SU-DHL-6 (cell line): Measurements from ENCODE around the gene DAPK1.

Experiments used
- H2AFZ ChIP-seq: fragments of 200-600 bp; sonication (generic); 2 replicates; pipeline ENCODE4 v1.6.1; 2014; ENCODE audit warnings: low read depth, mild to moderate bottlenecking, moderate library complexity, mixed read lengths, antibody characterized with exemption, low read length; ENCODE audit not compliant: severe bottlenecking
- H3F3A ChIP-seq: fragments of 200-600 bp; shearing (Covaris generic); 2 replicates; pipeline ENCODE4 v1.6.0; 2016; ENCODE audit warnings: antibody characterized with exemption, mild to moderate bottlenecking; ENCODE audit not compliant: insufficient read depth
- H3K27ac ChIP-seq: fragments of 200-600 bp; sonication (generic); 2 replicates; pipeline ENCODE4 v1.5.1; 2016; ENCODE audit warnings: low read depth, mild to moderate bottlenecking, low read length, moderate library complexity, mixed read lengths
- H3K27me3 ChIP-seq: fragments of 200-600 bp; sonication (generic), shearing (Covaris generic); 2 replicates; pipeline ENCODE4 v1.6.0; 2014; ENCODE audit warnings: mild to moderate bottlenecking, low read length
- H3K36me3 ChIP-seq: fragments of 200-600 bp; sonication (generic); 2 replicates; pipeline ENCODE4 v1.6.1; 2014; ENCODE audit warnings: mild to moderate bottlenecking, low read length, mixed read lengths
- H3K4me2 ChIP-seq: fragments of 300-600, 200-600 bp; shearing (Covaris generic), sonication (generic); 2 replicates; pipeline ENCODE4 v1.6.0; 2014; ENCODE audit warnings: low read length, low read depth, mild to moderate bottlenecking; ENCODE audit not compliant: poor library complexity, severe bottlenecking
- H3K4me3 ChIP-seq: fragments of 200-600 bp; sonication (generic); 2 replicates; pipeline ENCODE4 v1.5.1; 2014; ENCODE audit warnings: antibody characterized with exemption, low read length, mild to moderate bottlenecking, mixed read lengths; ENCODE audit not compliant: insufficient read depth, poor library complexity, severe bottlenecking
- H3K79me2 ChIP-seq: fragments of 200-600 bp; sonication (generic); 2 replicates; pipeline ENCODE4 v1.6.1; 2014; ENCODE audit warnings: mild to moderate bottlenecking, low read length, moderate library complexity; ENCODE audit not compliant: insufficient read depth
- H3K9ac ChIP-seq: fragments of 200-600 bp; sonication (generic); 2 replicates; pipeline ENCODE4 v1.7.0; 2014; ENCODE audit warnings: mild to moderate bottlenecking, low read length
- H3K9me2 ChIP-seq: fragments of 200-600 bp; sonication (generic); replicated peaks from 2 replicates; pipeline ENCODE4 v1.6.1; 2014; ENCODE audit warnings: low read length; ENCODE audit not compliant: insufficient read depth
- H3K9me3 ChIP-seq: fragments of 200-600 bp; sonication (generic); 2 replicates; pipeline ENCODE4 v1.6.1; 2014; ENCODE audit warnings: low read length, mixed read lengths; ENCODE audit not compliant: insufficient read depth
- H4K20me1 ChIP-seq: fragments of 200-600 bp; sonication (generic); 2 replicates; pipeline ENCODE4 v1.6.1; 2014; ENCODE audit warnings: low read depth, mild to moderate bottlenecking, antibody characterized with exemption, low read length, moderate library complexity, mixed read lengths
- EZH2phosphoT487 ChIP-seq: fragments of 200-600 bp; sonication (generic), shearing (Covaris generic); conservative IDR thresholded peaks from 2 replicates; pipeline ENCODE4 v1.6.1; 2018; ENCODE audit warnings: mild to moderate bottlenecking, antibody characterized with exemption, low read length, moderate library complexity, mixed read lengths
- TF ChIP-seq, protein P1 (sequence below): fragments of 200-600 bp; sonication (generic); IDR thresholded peaks from one replicate; pipeline ENCODE4 v1.5.1; 2017; ENCODE audit warnings: antibody characterized with exemption, mild to moderate bottlenecking, low read length, moderate library complexity; ENCODE audit not compliant: insufficient read depth, poor library complexity, severe bottlenecking

DAPK1 gene

DNA sequence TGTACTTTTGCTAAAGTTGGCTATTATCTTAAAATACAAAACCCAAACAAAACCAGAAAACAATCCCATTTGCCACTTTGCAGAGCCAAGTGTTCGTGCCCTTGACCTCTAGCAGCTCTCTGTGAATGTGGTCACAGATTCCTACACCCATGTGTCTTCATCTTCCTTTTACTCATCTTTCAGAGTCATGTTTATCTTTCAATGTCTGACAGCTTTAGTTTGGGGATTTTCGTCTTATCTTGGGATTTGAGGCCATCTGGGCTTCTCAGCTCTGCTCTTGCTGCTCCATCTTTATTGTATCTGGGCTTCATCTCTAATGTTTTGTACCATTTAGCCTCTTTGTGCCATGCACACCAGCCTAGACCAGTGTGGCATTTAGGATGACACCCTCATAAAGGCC lies 81.0 kb downstream of the DAPK1 start:
- Histone ChIP-seq H3K27ac (no peak overlapping the region), H4K20me1 (no peaks in the 10 kb centered on the region), H3K36me3 (no peaks in the 10 kb centered on the region)

DNA sequence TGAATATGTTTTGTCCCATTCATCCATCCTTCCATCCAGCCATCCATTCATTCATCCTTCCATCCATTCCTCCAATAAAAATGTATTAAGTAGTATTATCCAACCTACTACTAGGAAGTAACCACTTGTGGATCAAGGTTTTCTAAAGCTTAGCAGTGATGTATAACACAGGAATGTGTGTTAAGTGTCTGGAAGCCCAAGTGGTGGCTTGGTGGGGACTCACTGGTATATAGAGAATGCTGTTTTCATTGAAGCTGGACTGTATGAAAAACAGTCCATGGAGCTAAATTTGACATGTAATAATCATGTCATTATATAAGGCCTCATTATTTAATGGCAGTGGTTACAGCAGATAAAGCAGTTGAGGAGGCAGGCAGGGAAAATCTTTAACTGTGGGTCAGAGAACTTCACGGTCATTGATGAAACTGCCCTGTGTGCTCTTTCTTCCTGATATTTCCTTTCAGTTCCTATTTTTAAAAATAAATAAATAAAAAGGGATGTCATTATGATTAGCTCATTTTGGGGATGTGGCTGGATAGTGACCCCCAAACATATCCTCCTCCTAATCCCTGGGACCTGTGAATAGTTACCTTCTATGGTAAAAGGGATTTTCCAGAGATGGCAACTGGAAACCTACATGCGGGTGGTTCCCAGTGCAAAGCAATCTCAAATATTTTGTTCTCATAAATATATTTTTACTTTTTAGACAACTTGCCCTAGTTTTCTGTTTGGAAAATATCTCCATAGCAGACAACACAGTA lies 82.3 kb downstream of the DAPK1 start:
- no peak overlapping the region for H3K9ac ChIP-seq
- no peak overlapping the region for H2AFZ ChIP-seq
- no peaks in the 10 kb centered on the region for H3K9me3 ChIP-seq
- H3K4me3 ChIP-seq, result no peak overlapping the region
- H3K27ac ChIP-seq, result no peak overlapping the region
- H3F3A ChIP-seq, result no peaks in the 10 kb centered on the region
- no peak overlapping the region for H3K4me2 ChIP-seq
- no peak for TF ChIP-seq EZH2phosphoT487
- TF ChIP-seq, protein P1, sequence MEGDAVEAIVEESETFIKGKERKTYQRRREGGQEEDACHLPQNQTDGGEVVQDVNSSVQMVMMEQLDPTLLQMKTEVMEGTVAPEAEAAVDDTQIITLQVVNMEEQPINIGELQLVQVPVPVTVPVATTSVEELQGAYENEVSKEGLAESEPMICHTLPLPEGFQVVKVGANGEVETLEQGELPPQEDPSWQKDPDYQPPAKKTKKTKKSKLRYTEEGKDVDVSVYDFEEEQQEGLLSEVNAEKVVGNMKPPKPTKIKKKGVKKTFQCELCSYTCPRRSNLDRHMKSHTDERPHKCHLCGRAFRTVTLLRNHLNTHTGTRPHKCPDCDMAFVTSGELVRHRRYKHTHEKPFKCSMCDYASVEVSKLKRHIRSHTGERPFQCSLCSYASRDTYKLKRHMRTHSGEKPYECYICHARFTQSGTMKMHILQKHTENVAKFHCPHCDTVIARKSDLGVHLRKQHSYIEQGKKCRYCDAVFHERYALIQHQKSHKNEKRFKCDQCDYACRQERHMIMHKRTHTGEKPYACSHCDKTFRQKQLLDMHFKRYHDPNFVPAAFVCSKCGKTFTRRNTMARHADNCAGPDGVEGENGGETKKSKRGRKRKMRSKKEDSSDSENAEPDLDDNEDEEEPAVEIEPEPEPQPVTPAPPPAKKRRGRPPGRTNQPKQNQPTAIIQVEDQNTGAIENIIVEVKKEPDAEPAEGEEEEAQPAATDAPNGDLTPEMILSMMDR, result no peak
- H3K79me2 ChIP-seq, result no peaks in the 10 kb centered on the region
- H3K9me2 ChIP-seq, result no peaks in the 10 kb centered on the region
- no peaks in the 10 kb centered on the region for H3K27me3 ChIP-seq
- H4K20me1 ChIP-seq, result no peaks in the 10 kb centered on the region
- no peaks in the 10 kb centered on the region for H3K36me3 ChIP-seq

More for the DNA sequence above, 81.0 kb downstream of the DAPK1 start:
- Histone ChIP-seq H3K27me3 (no peaks in the 10 kb centered on the region), H3F3A (no peaks in the 10 kb centered on the region), H3K4me3 (no peak overlapping the region), H3K9me3 (no peaks in the 10 kb centered on the region), H2AFZ (no peak overlapping the region), H3K4me2 (no peak overlapping the region), H3K9ac (no peak overlapping the region), H3K79me2 (no peaks in the 10 kb centered on the region), H3K9me2 (no peaks in the 10 kb centered on the region)
- TF ChIP-seq, protein P1, result no peak
- TF ChIP-seq EZH2phosphoT487, result no peak

DNA sequence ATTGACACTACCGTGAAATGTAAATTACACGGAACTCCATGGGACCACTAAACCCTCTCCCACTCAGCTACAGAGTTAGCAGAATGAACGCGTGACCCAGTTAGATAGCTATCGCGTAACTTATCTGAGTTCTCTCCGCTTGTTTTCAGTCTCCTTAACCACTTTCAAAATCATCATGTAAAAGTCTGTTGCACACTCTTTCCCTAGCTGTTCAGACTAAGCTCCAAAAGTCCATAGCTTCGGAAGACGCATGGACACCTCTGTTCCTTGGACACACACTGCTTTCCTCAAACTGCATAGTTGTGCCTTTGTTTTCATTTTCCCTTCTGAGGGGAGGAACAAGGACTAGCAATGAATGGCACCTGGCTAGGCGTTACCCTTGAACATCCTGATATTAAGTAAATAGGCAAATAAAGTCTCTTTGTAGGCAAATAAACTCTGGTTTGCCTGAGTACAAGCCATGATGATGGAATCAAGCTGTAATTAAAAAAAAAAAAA lies 83.3 kb downstream of the DAPK1 start:
- Histone ChIP-seq H3K36me3 (no peaks in the 10 kb centered on the region), H2AFZ (no peak overlapping the region), H4K20me1 (no peaks in the 10 kb centered on the region), H3K9me2 (no peaks in the 10 kb centered on the region), H3K4me3 (no peak overlapping the region), H3K27me3 (no peaks in the 10 kb centered on the region), H3K4me2 (no peak overlapping the region), H3K9me3 (no peaks in the 10 kb centered on the region), H3K79me2 (no peaks in the 10 kb centered on the region), H3F3A (no peaks in the 10 kb centered on the region), H3K9ac (no peak overlapping the region), H3K27ac (no peak overlapping the region)
- no peak for TF ChIP-seq EZH2phosphoT487
- TF ChIP-seq, protein P1, result no peak
